HS-5 (cell line): ENCODE results near the gene TRAF5.
"Not testable (repeated sequence)": the region's sequence is repeated elsewhere in the genome, so short reads cannot be mapped to it uniquely, and the experiment has no call there.

Source experiments
- DNase-seq: peaks from one replicate; pipeline ENCODE4 v3.0.0-alpha.2; 2012; ENCODE audit warnings: low read depth

Gene TRAF5

DNA sequence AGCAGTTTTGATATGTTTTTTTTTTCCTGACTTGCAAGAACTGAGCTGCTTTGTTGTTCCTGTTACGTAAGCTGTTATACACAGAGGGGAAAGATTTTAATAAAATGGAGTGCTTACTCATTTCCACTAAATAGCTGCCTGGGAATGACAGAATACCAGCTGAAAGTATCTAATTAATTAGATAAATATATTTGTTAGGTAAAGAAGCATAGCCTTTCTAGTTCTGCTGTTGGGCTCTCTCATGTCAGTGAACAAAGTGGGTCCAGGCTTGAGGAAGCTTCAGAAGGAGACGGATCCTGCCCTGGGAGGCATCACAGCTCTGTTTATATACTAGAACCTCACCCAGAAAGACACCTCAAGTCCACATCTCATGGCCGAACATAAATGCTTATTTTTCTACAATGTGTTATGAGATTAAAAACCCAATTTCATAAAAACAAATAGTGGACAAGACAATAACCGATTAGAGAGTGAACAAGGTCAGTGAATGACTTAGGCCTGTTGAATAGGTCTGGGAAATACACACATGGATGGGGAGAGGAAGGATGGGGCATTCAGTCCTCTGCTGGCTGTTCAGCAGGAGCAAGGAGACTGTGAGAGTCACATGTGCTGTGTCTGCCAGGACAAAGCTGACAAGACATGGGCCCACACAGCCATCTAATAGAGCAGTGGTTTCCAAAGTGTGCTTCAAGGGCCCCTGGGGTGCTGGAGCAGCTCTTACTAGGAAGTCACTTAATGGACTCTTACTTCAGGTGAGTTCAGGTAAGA is 20.6 kb downstream of the TRAF5 start:
- DNase-seq: no peak

DNA sequence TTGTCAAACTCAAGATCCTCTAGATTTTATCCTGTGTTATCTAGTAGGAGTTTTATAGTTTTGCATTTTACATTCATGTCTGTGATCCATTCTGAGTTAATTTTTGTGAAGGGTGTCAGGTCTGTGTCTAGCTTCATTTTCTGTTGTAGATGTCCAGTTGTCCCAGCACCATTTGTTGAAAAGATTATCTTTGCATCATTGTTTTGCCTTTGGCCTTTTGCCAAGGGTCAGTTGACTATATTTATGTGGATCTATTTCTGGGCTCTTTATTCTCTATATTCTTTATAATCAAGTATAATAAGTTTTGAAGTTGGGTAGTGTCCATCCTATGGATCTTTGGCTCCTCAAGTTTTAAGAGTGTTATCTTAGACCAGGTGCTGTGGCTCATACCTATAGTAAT is 21.9 kb downstream of the TRAF5 start:
- no peak for DNase-seq

DNA sequence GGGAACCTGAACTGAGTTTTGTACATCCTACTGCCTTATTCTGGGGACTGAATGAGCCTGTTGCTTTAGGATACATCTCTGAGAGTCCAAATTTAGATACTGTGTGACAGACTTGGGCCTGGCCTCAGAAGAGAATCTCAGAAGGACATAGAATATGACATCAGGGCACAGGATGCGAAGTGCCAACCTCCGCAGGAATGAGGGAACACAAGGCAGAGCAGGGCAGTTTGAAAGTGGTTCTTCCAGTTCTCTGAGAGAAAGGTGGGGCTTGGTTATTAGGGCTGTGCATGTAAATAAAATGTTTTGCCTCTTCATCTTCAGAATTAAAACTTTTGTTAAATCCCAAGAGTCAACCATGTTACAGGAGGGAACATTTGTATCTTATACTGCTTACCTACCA is 23.1 kb downstream of the TRAF5 start:
- no peak for DNase-seq

DNA sequence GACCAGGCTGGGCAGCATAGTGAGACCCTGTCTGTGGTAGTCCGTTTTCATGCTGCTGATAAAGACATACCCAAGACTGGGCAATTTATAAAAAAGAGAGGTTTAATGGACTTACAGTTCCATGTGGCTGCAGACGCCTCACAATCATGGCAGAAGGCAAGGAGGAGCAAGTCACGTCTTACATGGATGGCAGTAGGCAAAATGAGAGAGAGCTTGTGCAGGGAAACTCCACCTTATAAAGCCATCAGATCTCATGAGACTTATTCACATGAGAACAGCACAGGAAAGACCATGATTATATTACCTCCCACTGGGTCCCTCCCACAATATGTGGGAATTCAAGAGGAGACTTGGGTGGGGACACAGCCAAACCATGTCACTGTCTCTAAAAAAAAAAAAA is 25.4 kb downstream of the TRAF5 start:
- DNase-seq: not testable (repeated sequence)

DNA sequence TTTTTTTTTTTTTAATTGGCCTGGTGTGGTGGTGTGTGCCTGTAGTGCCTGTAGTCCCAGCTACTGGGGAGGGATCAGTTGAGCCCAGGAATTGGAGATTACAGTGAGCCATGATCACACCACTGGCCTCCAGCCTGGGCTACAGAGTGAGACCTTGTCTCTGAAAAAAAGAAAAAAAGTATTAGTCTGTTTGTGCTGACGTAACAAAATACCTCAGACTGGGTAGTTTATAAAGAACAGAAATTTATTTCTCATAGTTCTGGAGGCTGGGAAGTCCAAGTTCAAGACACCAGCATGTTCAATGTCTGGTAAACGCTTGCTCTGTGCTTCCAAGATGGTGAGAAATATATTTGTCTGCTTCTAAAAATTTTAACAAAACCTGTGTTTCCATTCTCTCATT is 25.8 kb downstream of the TRAF5 start:
- no peak for DNase-seq

DNA sequence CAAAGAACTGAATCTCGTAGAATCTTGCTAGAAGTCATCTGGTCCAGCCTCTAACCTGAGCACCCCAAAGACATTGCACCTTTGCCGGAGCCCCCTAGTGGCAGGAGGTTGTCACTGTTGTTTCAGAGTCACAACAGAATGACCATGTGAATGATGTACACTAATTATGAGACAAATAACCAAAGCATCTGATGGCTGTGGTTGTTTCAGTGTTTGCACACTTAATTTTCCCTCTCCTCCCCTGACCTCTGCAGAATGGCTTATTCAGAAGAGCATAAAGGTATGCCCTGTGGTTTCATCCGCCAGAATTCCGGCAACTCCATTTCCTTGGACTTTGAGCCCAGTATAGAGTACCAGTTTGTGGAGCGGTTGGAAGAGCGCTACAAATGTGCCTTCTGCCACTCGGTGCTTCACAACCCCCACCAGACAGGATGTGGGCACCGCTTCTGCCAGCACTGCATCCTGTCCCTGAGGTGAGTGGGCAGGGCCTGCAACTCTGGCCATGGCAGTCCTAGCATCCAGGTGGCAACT is 26.4 kb downstream of the TRAF5 start:
- no peak for DNase-seq

DNA sequence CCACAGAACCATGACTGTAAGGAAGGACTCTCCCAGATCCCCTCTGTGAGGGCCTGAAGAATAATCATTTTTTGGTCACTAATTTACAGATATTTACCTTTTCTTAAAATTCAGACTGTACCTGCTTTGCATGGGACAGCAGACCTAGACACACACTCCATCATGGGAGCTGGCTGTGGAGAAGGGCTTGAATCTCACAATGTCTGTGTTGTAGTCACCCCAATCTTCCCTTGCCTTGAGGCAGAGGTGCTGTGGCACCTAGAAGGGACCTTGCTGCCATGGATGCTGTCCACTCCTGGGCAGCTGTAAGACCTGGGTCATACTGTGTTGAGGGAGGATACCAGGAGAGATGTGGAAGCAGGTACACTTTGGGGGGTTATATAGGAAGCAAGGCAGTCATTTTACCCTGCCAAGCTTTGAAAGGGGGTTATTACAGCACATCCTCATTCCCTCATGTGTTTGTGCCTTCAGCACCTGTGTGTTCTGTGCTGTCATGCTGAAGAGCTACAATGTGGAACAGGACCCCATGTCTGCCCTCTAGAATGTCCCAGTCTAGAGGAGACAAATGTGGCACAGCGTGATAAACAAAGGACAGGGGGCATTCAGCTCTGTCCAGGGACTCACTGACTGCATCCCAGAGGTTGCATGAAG is 27.1 kb downstream of the TRAF5 start:
- no peak for DNase-seq

DNA sequence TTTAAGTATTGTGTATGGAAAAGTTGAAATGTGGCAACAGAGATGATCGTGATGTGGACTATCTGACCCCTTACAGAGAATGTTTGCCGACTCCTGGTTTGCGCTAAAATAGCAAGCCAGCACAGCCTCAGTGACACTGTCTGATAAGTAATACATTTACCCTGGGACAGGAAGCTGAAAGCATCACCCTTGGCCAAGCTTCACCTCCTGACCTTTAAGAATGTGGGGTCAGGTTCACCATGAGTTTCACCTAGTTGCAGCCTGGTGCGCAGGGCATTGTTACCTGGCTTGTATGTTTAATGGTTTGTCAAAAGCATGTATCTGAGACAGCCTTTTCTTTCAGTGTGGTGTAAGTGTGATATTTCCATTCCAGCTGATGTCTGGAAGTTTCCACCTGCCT is 29.2 kb downstream of the TRAF5 start:
- no peak for DNase-seq

DNA sequence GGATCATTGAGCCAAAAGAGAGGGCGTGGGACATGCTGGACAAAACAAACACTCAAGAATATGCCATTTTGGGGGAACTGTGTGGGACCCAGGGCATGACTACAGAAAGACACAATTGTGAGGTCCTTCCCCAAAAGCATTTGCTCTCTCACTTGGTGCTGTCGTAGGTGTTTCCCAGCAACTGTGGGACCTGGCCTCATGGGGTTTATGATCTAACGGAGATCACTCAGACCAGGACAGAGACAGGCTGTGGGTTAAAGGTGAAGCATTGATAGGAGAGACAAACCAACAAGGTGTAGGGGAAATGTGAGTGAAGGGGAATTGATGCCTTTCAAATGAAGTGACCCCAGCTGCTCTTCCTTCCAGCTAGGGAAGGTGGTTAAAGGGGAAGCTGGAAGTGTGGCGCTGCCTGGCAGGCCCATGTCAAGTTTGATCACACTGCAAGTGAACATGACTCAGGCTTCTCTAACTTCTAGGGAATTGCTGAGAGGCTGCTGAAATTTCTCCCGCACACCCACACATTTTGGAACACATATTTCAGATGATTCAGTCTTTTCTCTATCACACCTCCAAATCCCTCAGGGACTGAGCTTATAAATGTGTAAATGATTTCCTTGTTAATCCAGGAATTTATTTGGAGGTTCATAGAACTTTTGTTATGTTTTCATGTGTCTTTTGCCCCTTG is 30.2 kb downstream of the TRAF5 start:
- no peak for DNase-seq

DNA sequence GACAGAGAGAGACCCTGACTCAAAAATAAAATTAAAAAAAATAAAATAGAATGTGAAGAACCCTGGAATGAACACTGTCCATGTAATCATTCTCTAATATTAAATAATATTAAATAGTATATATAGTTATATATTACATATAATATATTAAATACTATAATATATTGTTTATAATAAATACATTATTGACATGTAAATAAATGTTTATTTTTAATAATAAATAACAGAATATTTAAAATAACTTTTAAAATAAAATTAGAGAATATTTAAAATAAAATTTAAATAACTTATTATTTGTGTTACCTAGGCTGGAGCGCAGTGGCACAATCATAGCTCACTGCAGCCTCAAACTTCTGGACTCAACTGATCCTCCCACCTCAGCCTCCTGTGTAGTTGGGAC is 32.1 kb downstream of the TRAF5 start:
- DNase-seq: no peak

DNA sequence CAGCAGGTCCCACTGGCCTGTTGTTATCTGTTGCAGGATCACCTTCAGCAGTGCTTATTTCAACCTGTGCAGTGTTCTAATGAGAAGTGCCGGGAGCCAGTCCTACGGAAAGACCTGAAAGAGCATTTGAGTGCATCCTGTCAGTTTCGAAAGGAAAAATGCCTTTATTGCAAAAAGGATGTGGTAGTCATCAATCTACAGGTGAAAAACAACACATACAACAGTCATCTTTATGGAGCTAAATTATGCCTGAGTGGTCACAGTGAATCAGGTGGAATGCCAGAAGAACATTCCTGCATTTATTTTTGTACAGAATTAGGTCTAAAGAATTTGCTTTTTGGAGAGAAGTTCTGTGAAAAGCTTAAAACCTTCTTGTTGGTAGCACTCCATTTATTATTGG is 33.2 kb downstream of the TRAF5 start:
- no peak for DNase-seq

DNA sequence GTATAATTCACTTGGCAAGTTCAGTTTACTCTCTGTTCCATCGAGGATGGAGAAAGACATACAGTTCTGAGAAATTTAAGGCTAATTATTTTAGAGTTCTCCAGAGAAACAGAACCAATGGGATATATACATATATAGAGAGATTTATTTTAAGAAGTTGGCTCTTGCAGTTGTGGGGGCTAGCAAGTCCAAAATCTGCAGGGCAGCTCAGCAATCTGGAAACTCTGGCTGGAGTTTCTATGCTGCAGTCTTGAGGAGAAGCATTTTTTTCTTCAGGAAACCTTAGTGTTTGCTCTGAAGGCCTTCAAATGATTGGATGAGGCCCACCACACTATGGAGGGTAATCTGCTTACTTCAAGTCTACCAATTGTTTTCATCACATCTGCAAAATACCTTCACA is 34.6 kb downstream of the TRAF5 start:
- DNase-seq: no peak

DNA sequence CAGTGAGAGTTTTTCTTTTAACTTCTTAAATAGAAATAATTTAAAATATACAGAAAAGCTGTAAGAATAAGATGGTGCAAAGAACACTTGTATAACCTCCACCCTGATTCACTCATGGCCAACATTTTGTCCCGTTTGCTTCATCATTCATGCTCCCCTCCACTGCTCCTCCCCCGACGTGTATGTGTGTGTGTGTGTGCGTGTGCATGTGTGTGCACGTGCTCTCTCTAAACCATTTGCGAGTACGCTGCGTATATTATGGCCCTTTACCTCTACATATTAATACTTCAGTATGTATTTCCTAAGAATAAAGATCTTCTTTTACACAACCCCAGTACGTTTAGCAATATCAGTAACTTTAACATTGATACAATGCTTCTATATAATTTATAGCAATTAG is 43.0 kb downstream of the TRAF5 start:
- DNase-seq: no peak

DNA sequence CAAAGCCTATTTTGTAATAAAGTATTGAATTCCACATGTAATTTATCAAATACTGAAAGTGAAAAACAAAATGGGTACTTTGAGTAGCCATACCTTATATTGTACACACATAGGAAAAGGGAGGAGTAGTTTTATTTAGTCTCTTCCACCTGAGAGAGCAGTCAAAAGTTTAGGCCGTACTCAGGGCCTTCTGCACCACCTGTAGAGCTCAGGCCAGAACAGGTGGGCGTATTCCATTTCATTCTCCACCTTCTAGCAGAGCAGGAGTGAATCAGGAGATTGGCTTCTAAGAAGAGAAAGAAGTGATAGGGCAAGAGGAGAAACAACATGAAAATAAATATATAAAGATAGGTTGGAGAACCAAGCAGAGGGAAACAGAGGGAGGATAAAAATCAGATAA is 44.0 kb downstream of the TRAF5 start:
- no peak for DNase-seq

DNA sequence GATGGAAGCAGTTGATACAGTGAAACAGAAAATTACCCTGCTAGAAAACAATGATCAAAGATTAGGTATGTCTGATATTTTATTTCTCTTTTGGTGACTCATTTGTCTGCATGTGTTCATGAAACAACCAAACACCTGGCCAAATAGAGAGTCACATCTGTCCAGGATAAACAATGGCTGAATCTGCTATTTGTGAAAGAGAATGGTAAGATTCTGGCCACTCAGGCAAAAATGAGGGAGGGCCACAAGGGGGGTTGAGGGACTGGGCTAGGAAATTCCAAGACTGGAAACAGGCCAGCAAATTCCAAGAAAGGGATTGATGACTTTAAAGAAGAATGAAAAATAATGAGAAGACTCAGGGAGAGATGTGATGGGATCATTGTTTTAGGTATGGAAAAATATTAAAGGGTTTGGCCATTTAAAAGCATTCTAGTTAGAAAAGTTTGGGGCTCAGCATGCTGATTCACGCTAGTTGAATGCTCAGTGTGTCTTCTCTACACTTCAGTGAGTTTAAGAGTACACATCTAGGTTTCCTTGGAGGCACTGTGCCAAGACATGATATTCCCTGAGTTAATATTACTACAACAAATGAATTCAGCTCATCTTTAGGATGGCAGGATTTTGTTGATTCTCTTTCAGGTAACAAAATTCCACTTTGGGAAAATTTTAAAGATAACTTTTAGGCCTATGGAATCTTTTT is 44.9 kb downstream of the TRAF5 start:
- DNase-seq: no peak

DNA sequence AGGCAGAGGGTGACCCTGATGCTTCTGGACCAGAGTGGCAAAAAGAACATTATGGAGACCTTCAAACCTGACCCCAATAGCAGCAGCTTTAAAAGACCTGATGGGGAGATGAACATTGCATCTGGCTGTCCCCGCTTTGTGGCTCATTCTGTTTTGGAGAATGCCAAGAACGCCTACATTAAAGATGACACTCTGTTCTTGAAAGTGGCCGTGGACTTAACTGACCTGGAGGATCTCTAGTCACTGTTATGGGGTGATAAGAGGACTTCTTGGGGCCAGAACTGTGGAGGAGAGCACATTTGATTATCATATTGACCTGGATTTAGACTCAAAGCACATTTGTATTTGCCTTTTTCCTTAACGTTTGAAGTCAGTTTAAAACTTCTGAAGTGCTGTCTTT is 45.8 kb downstream of the TRAF5 start:
- DNase-seq: no peak

DNA sequence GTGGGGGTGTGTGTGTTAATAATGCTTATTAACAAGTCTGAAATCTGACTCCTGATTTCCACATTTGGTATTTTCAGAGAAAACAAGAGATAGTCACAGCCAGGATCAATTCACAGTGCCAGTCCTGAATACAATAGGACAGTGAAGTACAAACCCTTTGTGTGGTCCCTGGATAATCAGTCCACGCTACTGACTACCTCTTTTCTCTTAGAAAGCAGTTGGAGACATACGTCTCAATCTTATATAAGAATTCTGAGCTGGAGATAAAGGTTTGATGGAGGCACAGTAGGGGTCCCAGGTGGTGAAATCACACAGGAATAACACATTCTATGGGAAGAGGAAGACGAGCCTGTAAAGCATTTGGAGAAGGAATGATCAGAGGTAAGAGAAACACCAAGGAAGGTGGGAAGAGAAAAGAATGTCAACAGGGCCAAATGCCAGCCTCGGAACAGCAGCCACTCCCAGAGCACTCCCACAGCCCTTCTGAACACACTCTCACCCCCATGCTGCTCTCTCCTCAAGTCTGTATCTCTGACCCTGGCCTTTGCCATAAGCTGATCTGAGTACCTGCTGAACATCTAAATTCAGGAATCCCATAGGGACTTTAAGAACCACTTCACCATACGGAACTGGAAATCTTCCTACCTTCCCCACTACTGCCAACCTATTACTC is 48.6 kb downstream of the TRAF5 start:
- no peak for DNase-seq

DNA sequence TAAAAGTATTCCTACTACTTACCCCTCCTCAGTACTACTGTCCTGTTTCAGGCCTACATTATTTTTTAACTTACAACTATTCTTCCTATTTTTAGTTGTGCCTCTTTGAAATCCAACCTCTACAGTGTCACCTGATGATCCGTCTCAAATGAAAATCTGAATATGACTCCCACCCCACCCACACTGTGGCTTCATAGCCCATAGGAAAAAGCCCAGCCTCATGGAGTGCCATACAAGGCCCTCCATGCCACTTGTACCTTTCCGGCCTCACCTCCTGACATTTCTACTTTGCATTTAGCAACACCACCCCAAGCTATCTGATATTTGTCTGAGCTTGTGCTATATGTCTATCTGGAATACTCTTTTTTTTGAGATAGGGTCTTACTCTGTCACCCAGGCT is 49.3 kb downstream of the TRAF5 start:
- no peak for DNase-seq

DNA sequence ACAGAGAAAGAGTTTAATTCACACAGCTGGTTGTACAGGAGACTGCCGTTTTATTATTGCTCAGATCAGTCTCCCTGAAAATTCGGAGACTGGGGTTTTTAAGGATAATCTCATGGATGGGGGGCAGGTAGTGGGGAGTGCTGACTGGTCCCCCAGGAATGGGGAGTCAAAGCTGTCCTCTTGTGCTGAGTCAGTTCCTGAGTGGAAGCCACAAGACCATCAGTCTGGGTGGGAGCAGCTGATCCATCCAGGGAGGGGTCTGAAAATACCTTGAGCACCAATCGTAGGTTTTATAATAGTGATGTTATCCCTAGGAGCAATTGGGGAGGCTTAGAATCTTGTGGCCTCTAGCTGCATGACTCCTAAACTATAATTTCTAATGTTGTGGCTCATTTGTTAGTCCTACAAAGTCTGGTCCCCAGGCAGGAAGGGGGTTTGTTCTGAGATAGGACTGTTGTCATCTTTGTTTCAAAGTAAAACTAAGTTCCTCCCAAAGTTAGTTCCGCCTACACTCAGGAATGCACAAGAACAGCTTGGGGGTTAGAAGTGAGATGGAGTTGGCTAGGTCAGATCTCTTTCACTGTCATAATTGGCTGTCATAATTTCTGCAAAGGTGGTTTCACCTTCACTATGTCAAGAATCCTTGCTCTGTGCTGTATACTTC is 50.3 kb downstream of the TRAF5 start:
- DNase-seq: no peak

DNA sequence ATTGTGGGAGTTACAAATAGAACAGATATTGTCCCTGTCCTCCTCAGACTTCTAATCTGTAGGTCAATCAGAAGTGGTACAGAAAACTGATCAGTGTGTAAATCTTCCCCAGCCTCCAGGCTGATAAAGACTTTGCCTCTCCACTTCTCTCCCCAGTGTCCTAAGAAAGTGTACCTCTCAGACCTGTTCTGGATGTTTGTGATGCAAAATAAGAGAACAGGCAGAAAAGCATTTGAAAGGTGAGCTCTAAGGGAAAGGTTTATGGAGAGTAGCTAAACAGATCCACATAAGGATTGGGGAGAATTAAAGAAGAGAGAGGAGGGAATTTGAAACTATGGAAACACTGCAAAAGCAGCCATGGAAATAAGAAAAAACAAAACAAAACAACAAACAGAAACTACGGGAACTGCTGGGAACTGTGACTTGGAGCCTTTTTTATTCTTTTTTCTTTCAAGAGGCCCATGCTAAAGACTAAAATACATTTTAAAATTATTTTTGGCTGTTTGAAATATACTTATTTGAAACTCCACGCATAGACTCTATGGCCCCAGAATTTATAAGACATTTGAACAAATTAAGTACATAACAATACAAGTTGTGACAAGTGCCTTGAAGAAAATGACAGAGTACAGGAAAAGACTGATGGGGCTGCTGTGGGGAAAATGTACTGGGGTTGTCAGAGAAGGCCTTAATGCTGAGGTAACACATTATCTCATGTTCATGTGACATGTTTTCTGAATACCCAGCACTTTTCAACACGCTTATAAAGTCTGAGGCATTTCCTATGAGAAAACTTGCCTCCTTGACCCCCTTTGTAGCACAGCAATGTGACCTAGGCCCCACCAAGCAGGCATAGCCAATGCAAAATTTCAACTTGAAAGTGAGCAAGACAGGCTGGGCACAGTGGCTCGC is 51.2 kb downstream of the TRAF5 start:
- DNase-seq: no peak
